ENCODE data around the gene PLPP2.

DNA sequence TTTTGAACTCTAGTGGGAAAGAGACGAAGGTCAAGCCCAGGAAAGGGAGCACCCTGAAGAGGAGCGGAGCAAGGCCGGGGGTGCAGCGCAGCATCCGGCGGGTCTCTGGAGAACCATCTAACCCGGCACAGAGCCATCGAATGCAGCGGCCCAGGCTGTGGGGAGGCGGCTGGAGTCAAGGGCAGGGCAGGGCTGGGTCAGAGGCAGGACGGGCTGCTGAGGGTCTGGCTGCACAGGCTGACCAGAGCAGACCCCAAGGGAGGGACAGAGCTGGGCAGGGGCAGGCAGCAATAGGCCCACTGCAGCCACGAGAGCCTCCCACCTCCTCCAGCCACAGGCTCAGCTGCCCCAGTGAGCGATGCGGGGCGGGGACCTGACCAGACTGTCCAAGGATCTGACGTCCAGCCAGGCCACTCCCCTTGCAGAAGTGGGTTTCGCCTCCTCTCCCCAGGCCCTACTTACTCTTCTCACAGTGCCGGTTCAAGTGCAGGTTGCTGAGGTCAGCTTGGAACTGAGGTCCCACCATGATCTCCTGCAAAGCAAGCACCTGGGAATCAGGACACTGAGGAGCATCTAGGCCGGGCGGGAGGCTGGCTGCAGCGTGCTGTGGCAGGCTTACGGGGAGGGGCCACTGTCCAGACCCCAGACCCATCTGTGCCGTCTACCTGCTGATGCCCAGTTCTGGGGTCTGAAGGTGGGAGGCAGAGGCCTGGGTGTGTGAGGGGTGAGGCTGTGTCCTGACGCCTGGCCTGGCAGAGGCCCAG, 34.2 kb upstream of the PLPP2 start:
- TF ChIP-seq, protein P1, sequence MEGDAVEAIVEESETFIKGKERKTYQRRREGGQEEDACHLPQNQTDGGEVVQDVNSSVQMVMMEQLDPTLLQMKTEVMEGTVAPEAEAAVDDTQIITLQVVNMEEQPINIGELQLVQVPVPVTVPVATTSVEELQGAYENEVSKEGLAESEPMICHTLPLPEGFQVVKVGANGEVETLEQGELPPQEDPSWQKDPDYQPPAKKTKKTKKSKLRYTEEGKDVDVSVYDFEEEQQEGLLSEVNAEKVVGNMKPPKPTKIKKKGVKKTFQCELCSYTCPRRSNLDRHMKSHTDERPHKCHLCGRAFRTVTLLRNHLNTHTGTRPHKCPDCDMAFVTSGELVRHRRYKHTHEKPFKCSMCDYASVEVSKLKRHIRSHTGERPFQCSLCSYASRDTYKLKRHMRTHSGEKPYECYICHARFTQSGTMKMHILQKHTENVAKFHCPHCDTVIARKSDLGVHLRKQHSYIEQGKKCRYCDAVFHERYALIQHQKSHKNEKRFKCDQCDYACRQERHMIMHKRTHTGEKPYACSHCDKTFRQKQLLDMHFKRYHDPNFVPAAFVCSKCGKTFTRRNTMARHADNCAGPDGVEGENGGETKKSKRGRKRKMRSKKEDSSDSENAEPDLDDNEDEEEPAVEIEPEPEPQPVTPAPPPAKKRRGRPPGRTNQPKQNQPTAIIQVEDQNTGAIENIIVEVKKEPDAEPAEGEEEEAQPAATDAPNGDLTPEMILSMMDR (IDR thresholded peaks at IDR 0.05) = no peak
- no peak for TF ChIP-seq ZFX (IDR thresholded peaks at IDR 0.05; ENCODE audit: borderline replicate concordance)

Measured in 22Rv1 (cell line).